GM18508 (cell line): ENCODE results near the gene KLF11.

Experiments
- ATAC-seq: cut with Tn5 transposase; IDR thresholded peaks from one replicate; pipeline ENCODE4 v1.9.1; 2021; ENCODE audit warnings: moderate number of reproducible peaks; ENCODE audit not compliant: insufficient read depth, unreplicated experiment

Gene KLF11

GRCh38 chr2:10043256-10043905 lies at the start of gene KLF11:
Gene KLF11 (plus strand): TSS chr2:10043550. CDS start chr2:10043717, 167 bp downstream.
- no peak for ATAC-seq

- ATAC-seq, result no peak
Observed at GRCh38 chr2:9994462-9994861, 48.9 kb upstream of the KLF11 start.

- ATAC-seq, result no peak
Observed at GRCh38 chr2:9995059-9995458, 48.3 kb upstream of the KLF11 start.

GRCh38 chr2:9996321-9996720 lies 47.0 kb upstream of the KLF11 start:
- ATAC-seq, result no peak

GRCh38 chr2:9997936-9998335 lies 45.4 kb upstream of the KLF11 start:
- no peak for ATAC-seq

GRCh38 chr2:9998916-9999654 lies 44.3 kb upstream of the KLF11 start:
- ATAC-seq, result no peak

GRCh38 chr2:9999693-10000092 lies 43.7 kb upstream of the KLF11 start:
- ATAC-seq, result no peak

- ATAC-seq, result no peak
Observed at GRCh38 chr2:10000541-10000940, 42.8 kb upstream of the KLF11 start.

- ATAC-seq, result no peak
Observed at GRCh38 chr2:10001586-10001985, 41.8 kb upstream of the KLF11 start.

- ATAC-seq, result no peak
Observed at GRCh38 chr2:10002109-10002508, 41.2 kb upstream of the KLF11 start.

- no peak for ATAC-seq
Observed at GRCh38 chr2:10002681-10003080, 40.7 kb upstream of the KLF11 start.

GRCh38 chr2:10003206-10004125 lies 39.9 kb upstream of the KLF11 start:
- ATAC-seq, result no peak

GRCh38 chr2:10004401-10004800 lies 38.9 kb upstream of the KLF11 start:
- no peak for ATAC-seq

- ATAC-seq, result no peak
Observed at GRCh38 chr2:10004836-10005235, 38.5 kb upstream of the KLF11 start.

GRCh38 chr2:10005461-10006235 lies 37.7 kb upstream of the KLF11 start:
- no peak for ATAC-seq

GRCh38 chr2:10006236-10007161 lies 36.9 kb upstream of the KLF11 start:
- no peak for ATAC-seq

GRCh38 chr2:10007435-10007834 lies 35.9 kb upstream of the KLF11 start:
- no peak for ATAC-seq

GRCh38 chr2:10007921-10008808 lies 35.2 kb upstream of the KLF11 start:
- ATAC-seq, result no peak
